Measurements from ENCODE around the gene MYCBPAP.

Gene MYCBPAP

GRCh38 chr17:50536683-50537646, 28.7 kb downstream of the MYCBPAP start:
- Histone ChIP-seq H3K27me3 (ENCODE audit: control insufficient read depth in 1 of 2, insufficient read depth in 2 of 2, low read length in 2 of 2) (peaks cover 7 to 11% of the 10 kb centered on the region in 2 donors), H3K9me3 (ENCODE audit: control insufficient read depth in 1 of 2, low read length in 2 of 2) (no peaks in the 10 kb centered on the region), H3K9ac (ENCODE audit: low read depth in 1 of 2, low read length in 2 of 2) (no peak overlapping the region), H3K4me3 (ENCODE audit: low read depth in 1 of 2, low read length in 2 of 2) (no peak overlapping the region), H3K27ac (ENCODE audit: low read depth, low read length) (no peak overlapping the region), H3K36me3 (ENCODE audit: control insufficient read depth in 1 of 2, insufficient read depth in 2 of 2, low read length in 2 of 2) (peaks cover 12 to 17% of the 10 kb centered on the region in 2 donors), H3K4me1 (ENCODE audit: control insufficient read depth in 1 of 2, insufficient read depth in 2 of 2, low read length in 2 of 2) (peaks cover 74 to 81% of the 10 kb centered on the region in 2 donors)

DNA sequence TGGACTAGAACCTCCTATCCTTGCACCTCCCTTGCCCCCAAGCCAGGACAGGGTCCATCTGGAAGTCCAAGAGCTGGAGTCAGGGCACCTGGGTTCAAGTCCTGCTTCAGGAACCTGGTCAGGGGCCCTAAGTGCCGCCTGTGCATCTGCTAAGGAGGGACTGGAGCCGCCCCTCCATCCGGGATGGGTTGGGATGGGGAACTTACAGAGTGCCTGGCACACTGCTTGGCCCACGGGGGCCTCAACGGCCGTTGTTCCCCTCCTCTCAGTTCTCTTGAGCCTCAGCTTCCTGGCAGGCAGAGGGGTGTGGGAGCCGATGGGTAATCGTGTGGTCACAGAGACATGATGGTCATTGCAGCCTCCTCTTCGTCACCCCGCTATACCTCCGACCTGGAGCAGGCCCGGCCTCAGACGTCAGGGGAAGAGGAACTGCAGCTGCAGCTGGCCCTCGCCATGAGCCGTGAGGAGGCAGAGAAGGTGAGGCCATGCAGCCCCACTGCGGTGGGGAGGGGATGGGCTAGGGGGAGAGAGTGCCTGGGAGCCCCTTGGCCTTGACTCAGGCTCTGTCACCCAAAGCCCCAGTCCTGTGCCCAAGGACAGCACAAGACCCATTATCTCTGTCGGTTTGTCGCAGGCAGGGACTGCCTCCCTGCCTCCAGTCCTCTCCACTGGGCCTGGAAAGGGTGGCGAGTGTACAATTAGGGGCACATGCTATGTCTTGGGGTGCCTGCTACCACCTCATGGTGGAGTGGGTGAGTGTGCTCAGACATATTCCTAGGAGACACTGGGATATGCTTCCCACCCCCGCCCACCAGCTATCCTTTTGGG, 29.7 kb downstream of the MYCBPAP start:
- Histone ChIP-seq H3K36me3 (ENCODE audit: control insufficient read depth in 1 of 2, insufficient read depth in 2 of 2, low read length in 2 of 2) (peaks cover 12 to 17% of the 10 kb centered on the region in 2 donors), H3K27ac (ENCODE audit: low read depth, low read length) (no peak overlapping the region), H3K4me3 (ENCODE audit: low read depth in 1 of 2, low read length in 2 of 2) (no peak overlapping the region), H3K9ac (ENCODE audit: low read depth in 1 of 2, low read length in 2 of 2) (peak overlapping the region; percentile 30 to 33), H3K9me3 (ENCODE audit: control insufficient read depth in 1 of 2, low read length in 2 of 2) (no peaks in the 10 kb centered on the region), H3K27me3 (ENCODE audit: control insufficient read depth in 1 of 2, insufficient read depth in 2 of 2, low read length in 2 of 2) (peaks cover 0 to 5% of the 10 kb centered on the region in 2 donors), H3K4me1 (ENCODE audit: control insufficient read depth in 1 of 2, insufficient read depth in 2 of 2, low read length in 2 of 2) (peaks cover 76 to 80% of the 10 kb centered on the region in 2 donors)

GRCh38 chr17:50538549-50539410, 30.5 kb downstream of the MYCBPAP start:
- Histone ChIP-seq H3K27ac (ENCODE audit: low read depth, low read length) (no peak overlapping the region), H3K4me1 (ENCODE audit: control insufficient read depth in 1 of 2, insufficient read depth in 2 of 2, low read length in 2 of 2) (peaks cover 80 to 85% of the 10 kb centered on the region in 2 donors), H3K36me3 (ENCODE audit: control insufficient read depth in 1 of 2, insufficient read depth in 2 of 2, low read length in 2 of 2) (peaks cover 12 to 17% of the 10 kb centered on the region in 2 donors), H3K9ac (ENCODE audit: low read depth in 1 of 2, low read length in 2 of 2) (peak overlapping the region; percentile 30 to 33), H3K27me3 (ENCODE audit: control insufficient read depth in 1 of 2, insufficient read depth in 2 of 2, low read length in 2 of 2) (no peaks in the 10 kb centered on the region), H3K4me3 (ENCODE audit: low read depth in 1 of 2, low read length in 2 of 2) (no peak overlapping the region), H3K9me3 (ENCODE audit: control insufficient read depth in 1 of 2, low read length in 2 of 2) (no peaks in the 10 kb centered on the region)

- H3K27me3 ChIP-seq (ENCODE audit: control insufficient read depth in 1 of 2, insufficient read depth in 2 of 2, low read length in 2 of 2), result no peaks in the 10 kb centered on the region
- peaks cover 12 to 17% of the 10 kb centered on the region in 2 donors for H3K36me3 ChIP-seq (ENCODE audit: control insufficient read depth in 1 of 2, insufficient read depth in 2 of 2, low read length in 2 of 2)
- H3K4me1 ChIP-seq (ENCODE audit: control insufficient read depth in 1 of 2, insufficient read depth in 2 of 2, low read length in 2 of 2), result peaks cover 75 to 82% of the 10 kb centered on the region in 2 donors
- H3K4me3 ChIP-seq (ENCODE audit: low read depth in 1 of 2, low read length in 2 of 2), result no peak overlapping the region
- peak overlapping the region in 1 of 2 donors; percentile 16 for H3K9ac ChIP-seq (ENCODE audit: low read depth in 1 of 2, low read length in 2 of 2)
- no peaks in the 10 kb centered on the region for H3K9me3 ChIP-seq (ENCODE audit: control insufficient read depth in 1 of 2, low read length in 2 of 2)
- H3K27ac ChIP-seq (ENCODE audit: low read depth, low read length), result no peak overlapping the region
Measured at GRCh38 chr17:50539762-50540559, 31.7 kb downstream of the MYCBPAP start.

DNA sequence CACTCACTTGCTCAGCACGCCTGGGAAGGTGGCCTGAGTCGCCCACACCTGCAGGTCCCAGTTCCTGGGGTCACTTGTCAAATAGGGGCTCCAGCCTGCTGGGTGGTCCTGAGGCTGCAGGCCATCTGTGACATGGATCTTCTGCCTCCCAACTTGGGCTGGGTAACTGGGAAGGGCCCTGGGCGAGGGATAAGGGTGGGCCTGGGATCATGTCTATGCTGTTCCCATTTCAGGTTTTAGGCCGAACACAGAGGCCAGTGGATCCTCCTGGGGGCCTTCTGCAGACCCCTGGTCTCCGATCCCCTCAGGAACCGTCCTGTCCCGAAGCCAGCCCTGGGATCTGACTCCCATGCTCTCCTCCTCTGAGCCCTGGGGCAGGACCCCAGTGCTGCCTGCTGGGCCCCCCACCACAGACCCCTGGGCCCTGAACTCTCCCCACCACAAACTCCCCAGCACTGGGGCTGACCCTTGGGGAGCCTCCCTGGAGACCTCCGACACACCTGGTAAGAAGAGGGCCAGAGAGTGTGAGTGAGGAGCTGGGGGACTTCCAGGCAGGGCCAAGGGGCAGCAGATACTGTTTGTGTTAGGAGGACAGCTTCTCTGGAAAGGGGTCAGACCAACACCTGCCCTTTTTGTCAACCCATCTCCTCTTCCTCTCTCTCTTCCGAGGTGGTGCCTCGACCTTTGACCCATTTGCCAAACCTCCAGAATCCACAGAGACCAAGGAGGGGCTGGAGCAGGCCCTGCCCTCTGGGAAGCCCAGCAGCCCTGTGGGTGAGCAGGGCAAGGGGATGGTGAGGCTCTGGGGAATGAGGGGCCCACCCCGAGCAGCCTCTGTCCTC, 32.5 kb downstream of the MYCBPAP start:
- Histone ChIP-seq H3K4me1 (ENCODE audit: control insufficient read depth in 1 of 2, insufficient read depth in 2 of 2, low read length in 2 of 2) (peaks cover 67 to 75% of the 10 kb centered on the region in 2 donors), H3K27me3 (ENCODE audit: control insufficient read depth in 1 of 2, insufficient read depth in 2 of 2, low read length in 2 of 2) (no peaks in the 10 kb centered on the region), H3K4me3 (ENCODE audit: low read depth in 1 of 2, low read length in 2 of 2) (peak overlapping the region; percentile 69 to 72), H3K9me3 (ENCODE audit: control insufficient read depth in 1 of 2, low read length in 2 of 2) (no peaks in the 10 kb centered on the region), H3K9ac (ENCODE audit: low read depth in 1 of 2, low read length in 2 of 2) (peak overlapping the region; percentile 54 to 69), H3K36me3 (ENCODE audit: control insufficient read depth in 1 of 2, insufficient read depth in 2 of 2, low read length in 2 of 2) (peaks cover 12 to 17% of the 10 kb centered on the region in 2 donors), H3K27ac (ENCODE audit: low read depth, low read length) (no peak overlapping the region)

DNA sequence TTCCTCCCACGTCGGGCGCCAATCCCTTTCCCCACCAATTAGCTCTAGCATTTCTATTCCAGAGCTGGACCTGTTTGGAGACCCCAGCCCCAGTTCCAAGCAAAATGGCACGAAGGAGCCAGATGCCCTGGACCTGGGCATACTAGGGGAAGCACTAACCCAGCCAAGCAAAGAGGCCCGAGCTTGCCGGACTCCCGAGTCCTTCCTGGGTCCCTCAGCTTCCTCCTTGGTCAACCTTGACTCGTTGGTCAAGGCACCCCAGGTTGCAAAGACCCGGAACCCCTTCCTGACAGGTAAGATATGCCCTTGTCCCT, 33.1 kb downstream of the MYCBPAP start:
- peaks cover 66 to 73% of the 10 kb centered on the region in 2 donors for H3K4me1 ChIP-seq (ENCODE audit: control insufficient read depth in 1 of 2, insufficient read depth in 2 of 2, low read length in 2 of 2)
- H3K36me3 ChIP-seq (ENCODE audit: control insufficient read depth in 1 of 2, insufficient read depth in 2 of 2, low read length in 2 of 2), result peaks cover 11 to 13% of the 10 kb centered on the region in 2 donors
- no peaks in the 10 kb centered on the region for H3K9me3 ChIP-seq (ENCODE audit: control insufficient read depth in 1 of 2, low read length in 2 of 2)
- peak overlapping the region; percentile 54 to 69 for H3K9ac ChIP-seq (ENCODE audit: low read depth in 1 of 2, low read length in 2 of 2)
- H3K27ac ChIP-seq (ENCODE audit: low read depth, low read length), result no peak overlapping the region
- no peaks in the 10 kb centered on the region for H3K27me3 ChIP-seq (ENCODE audit: control insufficient read depth in 1 of 2, insufficient read depth in 2 of 2, low read length in 2 of 2)
- peak overlapping the region; percentile 69 to 72 for H3K4me3 ChIP-seq (ENCODE audit: low read depth in 1 of 2, low read length in 2 of 2)

DNA sequence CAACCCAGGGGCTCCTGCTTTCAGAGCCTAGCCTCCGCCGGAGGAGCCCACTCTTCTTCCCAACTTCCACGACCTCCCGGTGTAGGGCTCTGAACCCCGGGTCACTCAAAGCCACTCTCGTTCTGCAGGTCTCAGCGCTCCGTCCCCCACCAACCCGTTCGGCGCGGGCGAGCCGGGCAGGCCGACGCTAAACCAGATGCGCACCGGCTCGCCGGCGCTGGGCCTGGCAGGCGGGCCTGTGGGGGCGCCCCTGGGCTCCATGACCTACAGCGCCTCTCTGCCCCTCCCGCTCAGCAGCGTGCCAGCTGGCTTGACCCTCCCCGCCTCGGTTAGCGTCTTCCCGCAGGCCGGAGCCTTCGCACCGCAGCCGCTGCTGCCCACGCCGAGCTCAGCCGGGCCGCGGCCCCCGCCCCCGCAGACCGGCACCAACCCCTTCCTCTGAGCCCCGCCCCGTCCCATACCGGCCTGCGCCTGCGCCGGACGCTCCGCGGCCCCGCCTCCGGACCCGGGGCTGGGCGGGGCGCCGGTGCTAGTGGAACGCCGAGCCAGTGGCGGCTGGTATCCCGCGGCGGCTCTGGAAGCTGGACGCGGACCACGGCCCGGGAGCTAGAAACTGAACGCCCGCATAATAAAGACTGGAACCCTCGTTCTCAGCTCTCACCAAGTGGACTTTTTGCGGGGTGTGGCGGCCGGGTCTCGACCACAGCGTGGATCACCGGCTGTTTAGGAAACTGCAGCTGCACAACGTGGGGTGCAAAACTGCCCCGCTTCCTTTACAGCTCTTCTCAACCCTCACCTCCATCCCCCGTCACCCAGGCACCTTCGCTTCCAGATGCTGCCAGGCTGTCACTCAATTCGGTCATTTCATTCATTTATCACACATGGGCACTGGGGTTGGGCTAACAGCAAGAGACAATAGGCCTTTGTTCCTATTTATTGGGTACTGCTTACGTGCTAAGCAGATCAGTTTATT, 33.8 kb downstream of the MYCBPAP start:
- peak overlapping the region; percentile 69 to 72 for H3K4me3 ChIP-seq (ENCODE audit: low read depth in 1 of 2, low read length in 2 of 2)
- peak overlapping the region; percentile 54 to 73 for H3K9ac ChIP-seq (ENCODE audit: low read depth in 1 of 2, low read length in 2 of 2)
- H3K27ac ChIP-seq (ENCODE audit: low read depth, low read length), result peak overlapping the region; percentile 77
- peaks cover 71 to 74% of the 10 kb centered on the region in 2 donors for H3K4me1 ChIP-seq (ENCODE audit: control insufficient read depth in 1 of 2, insufficient read depth in 2 of 2, low read length in 2 of 2)
- peaks cover 8 to 10% of the 10 kb centered on the region in 2 donors for H3K36me3 ChIP-seq (ENCODE audit: control insufficient read depth in 1 of 2, insufficient read depth in 2 of 2, low read length in 2 of 2)
- no peaks in the 10 kb centered on the region for H3K9me3 ChIP-seq (ENCODE audit: control insufficient read depth in 1 of 2, low read length in 2 of 2)
- no peaks in the 10 kb centered on the region for H3K27me3 ChIP-seq (ENCODE audit: control insufficient read depth in 1 of 2, insufficient read depth in 2 of 2, low read length in 2 of 2)
